GM19468 (cell line): Measurements from ENCODE around the gene NLRP8.
"Not testable (repeated sequence)": the region's sequence is repeated elsewhere in the genome, so short reads cannot be mapped to it uniquely, and the experiment has no call there.

ENCODE experiments used
- ATAC-seq: cut with Tn5 transposase; IDR thresholded peaks from one replicate; pipeline ENCODE4 v1.9.1; 2021; ENCODE audit warnings: mild to moderate bottlenecking, moderate library complexity, moderate number of reproducible peaks; ENCODE audit not compliant: unreplicated experiment; ENCODE audit errors: extremely low read depth

The NLRP8 gene

GRCh38 chr19:55962186-55962585 is 14.6 kb downstream of the NLRP8 start:
- ATAC-seq, result no peak

DNA sequence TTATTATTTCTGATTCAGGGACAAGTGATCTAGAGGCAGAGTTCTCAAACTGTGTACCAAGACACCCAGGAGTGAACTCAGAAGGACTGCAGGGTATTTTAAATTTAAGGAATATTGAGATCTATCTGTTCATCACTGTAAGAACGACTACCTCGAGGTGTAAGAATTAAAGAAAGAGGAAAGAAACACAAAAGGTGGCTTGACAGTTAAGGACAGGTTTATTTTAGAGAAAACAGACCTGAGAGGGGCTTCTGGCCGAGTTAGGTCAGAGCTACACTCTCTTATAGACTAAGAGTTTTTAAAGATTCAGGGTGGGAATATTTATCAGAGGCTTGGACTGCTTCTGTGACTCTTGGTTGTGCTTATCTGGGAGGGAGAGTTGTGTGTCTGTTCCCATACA is 26.4 kb downstream of the NLRP8 start:
- no peak for ATAC-seq

GRCh38 chr19:55980415-55980814 is 32.8 kb downstream of the NLRP8 start:
- ATAC-seq, result no peak

DNA sequence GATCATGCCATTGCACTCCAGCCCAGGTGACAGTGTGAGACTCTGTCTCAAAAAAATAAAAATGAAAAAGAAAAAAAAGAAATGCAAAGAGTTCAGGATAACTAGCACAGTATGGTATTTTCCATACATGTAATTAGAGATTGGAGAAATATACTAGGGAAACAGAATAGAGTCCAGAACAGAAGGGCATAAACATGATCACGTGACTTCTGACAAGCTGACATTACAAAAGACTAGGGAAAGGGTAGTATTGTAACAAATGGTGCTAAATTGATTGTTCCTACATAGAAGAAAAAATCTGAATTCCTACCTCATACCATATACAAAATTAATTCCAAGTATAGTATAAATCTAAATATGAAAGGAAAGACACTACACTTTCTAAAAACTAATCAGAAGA is 37.6 kb downstream of the NLRP8 start:
- no peak for ATAC-seq

GRCh38 chr19:55986487-55986886 is 38.9 kb downstream of the NLRP8 start, which contains the start of gene NLRP5:
Gene NLRP5, plus strand, starts transcription at chr19:55986775.
- ATAC-seq, result no peak

- no peak for ATAC-seq
Observed at GRCh38 chr19:55990831-55991230, 43.2 kb downstream of the NLRP8 start.

GRCh38 chr19:55993492-55993891 is 45.9 kb downstream of the NLRP8 start:
- ATAC-seq, result no peak

DNA sequence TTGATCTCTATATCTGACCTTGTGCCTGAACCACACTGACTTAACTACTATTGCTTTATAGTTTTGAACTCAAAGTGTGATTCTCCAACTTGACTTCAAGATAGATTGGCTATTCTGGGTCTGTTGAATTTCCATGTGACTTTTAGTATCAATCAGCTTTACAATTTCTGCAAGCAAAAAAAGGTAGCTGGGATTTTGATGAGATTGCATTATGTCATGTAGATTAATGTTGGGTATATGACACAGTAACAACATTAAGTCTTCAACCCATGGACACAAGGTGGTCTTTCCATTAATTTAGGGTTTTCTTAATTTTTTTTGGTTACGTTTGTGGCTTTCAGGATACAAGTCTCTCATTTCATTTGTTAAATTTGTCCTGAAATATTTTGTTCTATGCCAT is 67.1 kb downstream of the NLRP8 start:
- no peak for ATAC-seq

DNA sequence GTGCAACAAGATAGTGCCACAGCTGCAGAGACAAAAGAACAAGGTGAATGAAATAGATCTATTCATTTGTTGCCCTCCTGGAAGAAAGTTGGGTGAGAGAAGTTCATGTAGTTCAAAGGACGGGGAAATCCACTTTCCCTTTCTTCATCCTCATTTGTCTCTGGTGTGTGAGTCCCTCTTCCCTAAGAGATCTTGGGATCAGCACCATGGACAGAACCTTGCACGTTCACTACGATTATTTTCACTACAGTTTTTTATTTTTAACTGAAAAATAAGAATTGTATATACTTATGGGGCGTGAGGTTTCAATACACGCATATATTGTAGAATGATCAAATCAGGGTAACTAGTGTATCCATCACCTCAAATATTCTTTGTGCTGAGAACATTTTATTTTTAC is 68.1 kb downstream of the NLRP8 start:
- ATAC-seq, result no peak

GRCh38 chr19:56019325-56019724 is 71.7 kb downstream of the NLRP8 start:
- ATAC-seq, result not testable (repeated sequence)

GRCh38 chr19:56020355-56020975 is 72.8 kb downstream of the NLRP8 start:
- not testable (repeated sequence) for ATAC-seq

GRCh38 chr19:56026769-56027168 is 79.1 kb downstream of the NLRP8 start:
- no peak for ATAC-seq
